ENCODE results near the gene SNX17. TPM values are rescaled to one million over a fixed set of nuclear protein-coding genes. Genes with fewer than 3 reads are reported as not detected.
A peak's percentile ranks its signal among the peaks of the same experiment; 100 is the strongest.

The SNX17 gene
- total RNA-seq, 1 donor from 2014 or later = 69.9 TPM

- Histone ChIP-seq H3K9me3 (ENCODE audit: insufficient read depth, low read depth, low read length) (no peaks in the 10 kb centered on the region), H3K36me3 (ENCODE audit: insufficient read depth, low read length) (peaks cover 35% of the 10 kb centered on the region), H3K9ac (ENCODE audit: low read length) (no peak overlapping the region), H3K79me2 (ENCODE audit: insufficient read depth, low read length) (peaks cover 24% of the 10 kb centered on the region), H3K27ac (ENCODE audit: low read depth, low read length) (no peak overlapping the region), H3K4me2 (ENCODE audit: low read length) (no peak overlapping the region), H4K20me1 (ENCODE audit: insufficient read depth, low read length) (peaks cover 19% of the 10 kb centered on the region), H3K27me3 (ENCODE audit: insufficient read depth, low read length) (no peaks in the 10 kb centered on the region), H3K4me1 (ENCODE audit: insufficient read depth, low read length) (peaks cover 5% of the 10 kb centered on the region), H2AFZ (ENCODE audit: low read depth, low read length) (no peak overlapping the region), H3K4me3 (ENCODE audit: insufficient read depth, low read depth, low read length) (no peak overlapping the region)
- H3K4me1 Mint-ChIP-seq (ENCODE audit: low read depth, unreplicated experiment) = peaks cover 7% of the 10 kb centered on the region
- FAIRE-seq (no peak), DNase-seq (ENCODE audit: low read depth) (no peak)
- H3K9me3 Mint-ChIP-seq (ENCODE audit: unreplicated experiment) = no peaks in the 10 kb centered on the region
- peak overlapping the region; percentile 60 for H3K4me3 Mint-ChIP-seq (ENCODE audit: unreplicated experiment)
- peaks cover 18% of the 10 kb centered on the region for H3K36me3 Mint-ChIP-seq (ENCODE audit: low read depth, unreplicated experiment)
- H3K27me3 Mint-ChIP-seq (ENCODE audit: low read depth, unreplicated experiment) = no peaks in the 10 kb centered on the region
- no peak overlapping the region for H3K27ac Mint-ChIP-seq (ENCODE audit: unreplicated experiment)
- TF ChIP-seq CTCF (IDR thresholded peaks at IDR 0.05; ENCODE audit: insufficient read depth, low read depth, low read length) (no peak), EZH2 (IDR thresholded peaks at IDR 0.05; ENCODE audit: insufficient read depth, low read length) (no peak)
These were observed 6.5 kb upstream of the SNX17 start for GRCh38 chr2:27363933-27364332.

- peak; percentile 47 for DNase-seq (ENCODE audit: low read depth)
- H3K9me3 Mint-ChIP-seq (ENCODE audit: unreplicated experiment) = peaks cover 2% of the 10 kb centered on the region
- peak overlapping the region; percentile 91 for H3K4me2 ChIP-seq (ENCODE audit: low read length)
- H3K36me3 ChIP-seq (ENCODE audit: insufficient read depth, low read length) = peaks cover 38% of the 10 kb centered on the region
- peaks cover 44% of the 10 kb centered on the region for H4K20me1 ChIP-seq (ENCODE audit: insufficient read depth, low read length)
- peaks cover 12% of the 10 kb centered on the region for H3K36me3 Mint-ChIP-seq (ENCODE audit: low read depth, unreplicated experiment)
- no peaks in the 10 kb centered on the region for H3K9me3 ChIP-seq (ENCODE audit: insufficient read depth, low read depth, low read length)
- TF ChIP-seq EZH2 (IDR thresholded peaks at IDR 0.05; ENCODE audit: insufficient read depth, low read length) (no peak), CTCF (IDR thresholded peaks at IDR 0.05; ENCODE audit: insufficient read depth, low read depth, low read length) (no peak)
- no peak for FAIRE-seq
- H3K4me3 Mint-ChIP-seq (ENCODE audit: unreplicated experiment) = peak overlapping the region; percentile 96
- peak overlapping the region; percentile 74 for H3K27ac ChIP-seq (ENCODE audit: low read depth, low read length)
- peaks cover 23% of the 10 kb centered on the region for H3K4me1 ChIP-seq (ENCODE audit: insufficient read depth, low read length)
- no peaks in the 10 kb centered on the region for H3K27me3 ChIP-seq (ENCODE audit: insufficient read depth, low read length)
- H3K9ac ChIP-seq (ENCODE audit: low read length) = peak overlapping the region; percentile 97
- H3K79me2 ChIP-seq (ENCODE audit: insufficient read depth, low read length) = peaks cover 70% of the 10 kb centered on the region
- H3K27ac Mint-ChIP-seq (ENCODE audit: unreplicated experiment) = peak overlapping the region; percentile 91
- peak overlapping the region; percentile 92 for H2AFZ ChIP-seq (ENCODE audit: low read depth, low read length)
- no peaks in the 10 kb centered on the region for H3K27me3 Mint-ChIP-seq (ENCODE audit: low read depth, unreplicated experiment)
- H3K4me3 ChIP-seq (ENCODE audit: insufficient read depth, low read depth, low read length) = peak overlapping the region; percentile 79
- peaks cover 23% of the 10 kb centered on the region for H3K4me1 Mint-ChIP-seq (ENCODE audit: low read depth, unreplicated experiment)
These were observed 868 bp upstream of the SNX17 start for GRCh38 chr2:27369471-27370025.
